HT1080 (cell line): ENCODE data around the gene UBP1. TPM values are rescaled to one million over a fixed set of nuclear protein-coding genes. Genes with fewer than 3 reads are reported as not detected.
"Not testable (repeated sequence)": the region's sequence is repeated elsewhere in the genome, so short reads cannot be mapped to it uniquely, and the experiment has no call there.

Experiments used
- DNase-seq: peaks from one replicate; pipeline ENCODE4 v3.0.0-alpha.2; 2015; ENCODE audit warnings: low read depth
- total RNA-seq: library from RNA; depleted of rRNA; stranded (reverse); fragments of >200 nt; shearing (Covaris generic); gene quantifications from 2 replicates; pipeline ENCODE4 v1.2.3, GENCODE V29; 2014

Gene UBP1
- total RNA-seq, 1 experiment from 2014 or later, result 60.9 TPM

DNA sequence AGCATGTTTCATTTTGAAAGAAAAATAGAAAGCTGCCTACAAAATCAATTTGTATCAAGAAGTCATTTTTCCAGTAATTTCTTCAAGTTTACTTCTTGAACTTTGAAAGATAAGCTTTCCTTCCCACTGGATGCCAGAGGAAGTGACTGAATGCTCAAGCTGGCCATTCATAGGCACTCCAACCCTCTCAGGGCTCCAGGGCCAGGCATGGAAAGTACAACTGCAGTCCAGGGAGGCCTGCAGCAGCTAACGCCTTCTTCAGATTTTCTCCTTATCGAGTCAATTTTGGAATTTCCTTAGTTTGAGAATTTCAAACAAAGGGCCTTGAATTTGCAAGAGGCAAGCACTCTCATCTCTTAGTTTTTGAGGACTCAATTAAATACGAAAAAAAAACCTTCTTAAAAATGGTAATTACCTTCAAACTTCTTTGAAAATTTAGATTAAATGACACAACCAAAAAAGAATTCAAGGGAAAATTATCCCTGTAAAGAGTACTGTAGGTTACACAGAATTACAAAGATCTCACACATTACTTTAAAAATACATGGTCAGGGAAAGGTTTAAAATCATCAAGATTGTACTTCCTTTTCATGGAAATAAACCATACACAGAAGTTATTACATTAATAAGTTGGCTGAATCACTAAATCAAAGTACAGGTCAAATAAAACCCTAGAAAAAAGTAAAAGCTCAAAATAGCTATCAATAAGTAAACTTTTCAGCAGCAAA, 2.5 kb downstream of the UBP1 start:
- DNase-seq, result peak; percentile 51

DNA sequence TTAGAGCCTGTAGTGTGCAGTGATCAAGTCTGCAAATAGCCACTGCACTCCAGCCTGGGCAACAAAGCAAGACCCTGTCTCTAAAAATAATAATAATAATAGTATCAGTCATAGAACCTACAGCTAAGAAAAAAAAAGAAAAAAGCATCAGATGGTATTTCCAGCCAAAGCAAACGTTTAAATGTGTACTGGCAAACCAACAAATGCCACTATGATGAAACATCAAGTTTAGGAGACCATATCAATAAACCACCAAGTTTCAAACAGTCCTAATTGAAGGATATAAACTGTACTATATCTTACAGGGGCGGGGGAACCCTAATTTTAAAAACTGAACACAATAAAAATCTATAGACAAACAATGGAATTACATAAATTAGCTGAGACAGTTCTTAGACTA, 6.4 kb downstream of the UBP1 start:
- no peak for DNase-seq

DNA sequence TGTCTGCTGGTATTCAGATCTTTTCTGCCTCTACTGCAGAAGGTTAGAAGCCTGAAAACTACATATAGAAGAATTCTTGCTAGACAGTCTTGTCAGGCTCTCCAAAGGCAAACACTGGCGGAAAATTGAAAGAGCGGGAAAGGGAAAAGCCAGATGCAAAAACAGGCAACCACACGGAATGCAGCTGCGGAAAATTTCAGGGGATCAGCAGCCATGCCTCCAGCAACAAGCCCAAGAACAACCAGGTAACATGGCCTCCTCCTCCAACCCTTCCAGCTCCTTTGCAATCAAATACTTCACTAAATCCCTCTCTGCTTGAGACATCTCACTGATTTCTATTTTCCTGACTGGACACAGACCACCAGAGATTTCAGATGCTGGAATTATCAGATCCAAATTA, 9.6 kb downstream of the UBP1 start:
- no peak for DNase-seq

DNA sequence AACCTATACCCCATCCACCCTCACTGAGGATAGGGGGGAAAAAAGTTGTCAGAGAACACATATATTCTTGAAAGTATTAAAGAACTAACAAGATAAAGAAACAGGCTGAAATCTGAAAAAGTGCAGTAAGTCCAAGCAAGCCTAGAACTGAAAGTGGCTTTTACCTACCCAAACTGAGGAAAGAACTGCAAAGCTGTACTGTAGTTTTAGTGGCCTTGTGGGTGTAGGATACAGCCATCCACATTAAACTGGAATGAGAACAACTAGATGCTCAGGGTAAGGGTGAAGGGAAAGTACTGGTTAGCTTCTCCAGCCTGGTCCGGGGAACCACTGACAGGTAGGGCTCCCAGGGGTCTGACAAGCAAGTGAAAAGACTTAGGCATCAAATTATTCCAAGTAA, 10.1 kb downstream of the UBP1 start:
- no peak for DNase-seq

DNA sequence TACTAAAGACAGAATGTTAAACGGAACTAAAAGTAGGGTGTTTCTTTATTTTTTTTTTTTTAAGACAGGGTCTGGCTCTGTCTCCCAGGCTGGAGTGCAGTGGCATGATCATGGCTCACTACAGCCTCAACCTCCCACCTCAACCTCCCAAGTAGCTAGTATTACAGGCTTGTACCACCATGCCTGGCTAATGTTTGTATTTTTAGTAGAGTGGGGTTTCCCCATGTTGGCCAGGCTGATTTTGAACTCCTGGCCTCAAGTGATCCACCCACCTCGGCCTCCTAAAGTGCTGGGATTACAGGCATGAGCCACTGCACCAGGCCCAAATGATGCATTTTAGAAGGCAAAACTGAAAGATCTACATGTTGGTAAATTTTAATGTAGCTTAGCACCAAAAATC, 10.9 kb downstream of the UBP1 start:
- DNase-seq, result not testable (repeated sequence)

DNA sequence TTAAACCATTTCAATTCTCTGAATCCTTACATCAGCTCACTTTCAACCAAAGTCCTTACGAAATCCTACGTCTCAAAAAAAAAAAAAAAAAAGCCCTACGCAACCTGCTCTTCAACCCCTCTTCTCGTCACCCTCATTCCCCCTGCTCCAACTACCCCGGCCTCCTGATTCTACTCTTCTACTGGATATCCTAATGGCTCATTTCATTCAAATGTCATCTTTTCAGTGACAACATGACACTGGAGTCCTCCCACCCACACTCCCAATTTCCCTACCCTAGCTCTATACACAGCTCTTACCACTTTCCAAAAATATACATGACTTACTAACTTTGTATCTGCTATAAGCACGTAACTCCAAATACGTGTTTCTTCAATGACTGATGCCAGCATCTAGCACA, 11.5 kb downstream of the UBP1 start:
- no peak for DNase-seq

DNA sequence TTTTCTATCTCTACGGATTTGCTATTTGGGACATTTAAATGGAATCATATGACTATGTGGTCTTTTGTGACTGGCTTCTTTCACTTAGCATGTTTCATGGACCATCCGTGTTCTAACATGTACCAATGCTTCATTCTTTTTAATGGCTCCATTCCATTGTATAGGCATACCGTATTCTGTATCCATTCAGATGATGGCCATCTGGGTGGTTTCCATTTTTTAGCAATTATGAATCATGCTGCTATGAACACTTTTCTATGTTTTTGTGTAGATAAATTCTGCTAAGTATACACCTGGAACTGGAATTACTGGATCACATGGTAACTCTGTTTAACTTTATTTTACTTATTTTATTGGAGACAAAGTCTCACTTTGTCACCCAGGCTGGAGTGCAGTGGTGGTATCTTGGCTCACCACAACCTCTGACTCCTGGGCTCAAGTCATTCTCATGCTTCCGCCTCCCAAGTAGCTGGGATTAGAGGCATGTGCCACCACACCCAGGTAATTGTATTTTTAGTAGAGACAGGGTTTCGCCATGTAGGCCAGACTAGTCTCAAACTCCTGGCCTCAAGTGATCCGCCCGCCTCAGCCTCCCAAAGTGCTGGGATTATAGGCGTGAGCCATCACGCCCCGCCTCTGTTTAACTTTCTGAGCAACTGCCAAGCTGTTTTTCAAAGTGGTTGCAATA, 13.4 kb downstream of the UBP1 start:
- no peak for DNase-seq

DNA sequence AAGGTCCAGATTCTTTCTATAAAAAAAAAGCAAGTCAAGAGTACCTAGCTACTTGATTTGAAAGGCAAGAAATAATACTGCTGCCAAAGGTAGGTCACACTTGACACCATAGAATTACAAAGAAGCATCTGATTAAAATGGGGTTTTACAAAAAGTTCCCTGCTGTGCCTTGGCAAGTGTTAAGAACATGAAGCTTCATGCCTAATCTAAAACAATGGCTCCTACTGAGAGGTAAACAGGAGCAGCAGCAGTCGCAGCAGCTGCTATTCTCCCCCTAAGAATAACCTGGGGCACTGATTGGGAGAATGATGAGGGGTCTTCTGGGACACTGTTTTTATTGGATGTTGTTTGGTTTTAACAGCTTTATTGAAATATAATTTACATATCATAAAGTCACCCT, 14.1 kb downstream of the UBP1 start:
- no peak for DNase-seq

DNA sequence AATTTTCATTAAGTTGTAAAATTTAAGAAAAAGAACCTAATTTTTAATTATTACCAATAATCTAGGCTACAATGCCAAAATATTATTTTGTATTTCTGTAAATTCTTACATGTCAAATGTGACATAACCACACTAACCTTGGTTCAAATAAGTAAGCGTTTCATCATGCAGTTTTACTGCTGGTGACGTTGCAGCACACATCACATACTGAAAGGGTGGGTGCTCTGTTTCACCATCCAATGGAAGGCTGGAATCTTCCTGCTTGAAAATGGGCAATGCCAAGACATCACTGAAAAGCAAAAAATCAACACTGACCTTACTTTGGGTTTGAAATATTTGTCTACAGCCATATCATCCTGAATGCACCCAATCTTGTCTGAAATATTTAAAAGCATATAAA, 14.8 kb downstream of the UBP1 start:
- DNase-seq, result no peak

DNA sequence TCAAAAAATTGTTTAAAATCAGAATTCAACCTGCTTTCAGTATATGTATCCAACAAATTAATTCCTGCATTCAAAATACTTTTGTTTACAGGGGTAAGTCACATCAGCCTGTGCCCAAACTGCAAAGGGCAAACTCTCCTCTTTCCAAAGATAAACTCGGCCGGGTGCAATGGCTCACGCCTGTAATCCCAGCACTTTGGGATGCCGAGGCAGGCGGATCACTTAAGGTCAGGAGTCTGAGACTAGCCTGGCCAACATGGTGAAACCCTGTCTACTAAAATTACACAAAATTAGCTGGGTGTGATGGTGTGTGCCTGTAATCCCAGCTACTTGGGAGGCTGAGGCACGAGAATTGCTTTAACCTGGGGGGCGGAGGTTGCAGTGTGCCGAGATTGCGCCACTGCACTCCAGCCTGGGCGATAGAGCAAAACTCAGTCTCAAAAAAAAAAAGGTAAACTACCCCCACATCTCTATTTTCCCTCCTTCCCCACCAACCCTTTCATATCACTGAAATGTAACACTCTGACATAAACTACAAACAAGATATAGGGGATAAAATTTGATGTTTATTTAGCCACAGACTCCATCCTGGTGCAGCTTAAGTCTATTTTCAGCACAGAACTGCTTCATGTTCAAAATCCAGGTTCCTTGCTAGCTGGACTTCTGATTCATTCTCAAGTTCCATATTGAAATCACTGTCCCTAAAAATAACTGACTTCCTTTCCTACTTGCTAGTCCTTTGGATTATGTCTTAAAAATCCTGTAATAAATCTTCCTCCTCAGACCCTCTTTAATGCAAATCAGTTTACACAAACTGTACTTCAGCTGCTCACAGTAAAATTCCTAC, 15.4 kb downstream of the UBP1 start:
- DNase-seq, result no peak

DNA sequence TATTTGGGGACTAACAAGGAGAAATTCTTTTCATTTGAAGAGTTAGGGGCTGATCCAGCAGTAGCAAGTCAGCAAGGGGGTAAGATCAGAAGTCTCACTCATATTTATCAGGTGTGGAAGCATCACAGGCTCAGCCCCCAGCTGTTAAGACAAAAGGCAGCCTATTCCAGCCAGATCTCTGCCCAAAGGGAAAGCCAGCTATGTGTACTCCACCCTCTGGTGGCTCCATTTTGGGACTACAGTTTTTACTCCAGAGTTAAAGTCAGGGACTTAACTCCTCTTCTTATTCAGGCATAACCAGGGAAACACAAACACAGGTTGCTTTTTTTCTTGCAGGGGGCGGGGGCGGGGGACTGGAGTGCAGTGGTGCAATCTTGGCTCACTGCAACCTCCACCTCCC, 19.2 kb downstream of the UBP1 start:
- no peak for DNase-seq

DNA sequence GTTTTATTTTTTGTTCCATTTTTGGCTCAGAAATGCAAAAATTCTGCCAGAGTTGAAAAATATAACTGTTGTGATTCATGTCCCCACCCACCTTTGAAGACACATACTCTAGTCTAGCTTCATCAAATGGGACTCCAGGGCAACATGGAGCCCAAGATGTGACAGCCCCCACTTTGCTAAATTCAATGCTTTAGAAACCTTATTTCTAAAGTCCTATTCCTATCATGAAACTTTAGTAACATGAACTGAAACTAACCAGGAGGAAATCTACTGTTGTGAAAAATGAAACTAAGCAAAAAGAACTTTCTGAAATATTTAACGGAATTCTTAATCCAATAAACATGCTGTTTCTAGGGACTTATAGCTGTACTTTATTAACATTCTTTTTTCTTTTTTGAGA, 20.3 kb downstream of the UBP1 start:
- DNase-seq, result no peak

DNA sequence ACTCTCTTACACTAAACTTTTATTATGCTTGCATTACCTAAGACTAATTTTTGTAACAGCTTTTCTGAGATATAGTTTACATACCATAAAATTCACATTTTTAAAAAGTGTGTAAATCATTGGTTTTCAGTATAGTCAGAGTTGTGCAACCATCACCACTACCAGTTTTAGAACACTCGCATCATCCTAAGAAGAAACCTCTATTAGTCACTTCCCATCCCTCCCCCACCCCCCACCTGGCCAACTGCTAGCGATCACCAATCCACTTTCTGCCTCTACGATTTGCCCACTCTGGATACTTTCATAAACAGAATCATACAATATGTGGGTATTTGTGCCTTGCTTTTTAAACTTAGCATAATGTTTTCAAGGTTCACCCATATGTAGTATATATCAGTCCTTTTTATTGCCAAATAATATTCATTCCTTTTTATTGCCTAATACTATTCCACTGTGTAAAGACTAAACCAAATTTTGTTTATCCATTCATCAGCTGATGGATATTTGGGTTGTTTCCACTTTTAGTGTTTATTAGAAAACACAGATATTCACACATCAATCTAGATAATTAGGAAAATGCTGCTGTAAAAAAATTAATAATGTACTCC, 23.0 kb downstream of the UBP1 start:
- DNase-seq, result peak; percentile 65

DNA sequence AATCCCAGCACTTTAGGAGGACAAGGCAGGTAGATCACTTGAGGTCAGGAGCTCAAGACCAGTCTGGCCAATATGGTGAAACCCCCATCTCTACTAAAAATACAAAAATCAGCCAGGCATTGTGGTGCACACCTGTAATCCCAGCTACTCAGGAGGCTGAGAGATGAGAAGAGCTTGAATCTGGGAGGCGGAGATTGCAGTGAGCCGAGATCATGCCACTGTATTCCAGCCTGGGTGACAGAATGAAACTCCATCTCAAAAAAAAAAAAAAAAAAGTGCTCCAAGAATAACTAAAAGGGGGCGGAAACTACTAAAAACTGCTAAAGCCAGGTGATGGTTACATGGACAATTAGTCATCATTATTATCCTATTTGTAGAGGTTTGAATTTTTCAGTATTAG, 29.4 kb downstream of the UBP1 start:
- DNase-seq, result not testable (repeated sequence)

DNA sequence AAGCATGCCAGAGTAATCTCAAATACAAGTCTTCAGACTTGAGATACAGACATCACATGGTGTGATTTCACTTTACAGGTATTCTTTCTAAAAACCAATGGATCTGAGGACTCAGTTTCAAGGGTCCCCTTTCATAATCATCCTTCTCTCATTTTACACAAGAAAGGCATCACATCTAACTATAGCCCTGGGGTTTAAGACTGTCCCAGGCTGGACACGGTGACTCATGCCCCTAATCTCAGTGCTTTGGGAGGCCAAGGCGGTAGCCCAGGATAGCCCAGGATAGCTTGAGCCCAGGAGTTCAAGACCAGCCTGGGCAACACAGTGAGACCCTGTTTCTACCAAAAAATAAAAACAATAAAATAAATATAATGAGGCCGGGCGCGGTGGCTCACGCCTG, 36.4 kb downstream of the UBP1 start:
- DNase-seq, result no peak

DNA sequence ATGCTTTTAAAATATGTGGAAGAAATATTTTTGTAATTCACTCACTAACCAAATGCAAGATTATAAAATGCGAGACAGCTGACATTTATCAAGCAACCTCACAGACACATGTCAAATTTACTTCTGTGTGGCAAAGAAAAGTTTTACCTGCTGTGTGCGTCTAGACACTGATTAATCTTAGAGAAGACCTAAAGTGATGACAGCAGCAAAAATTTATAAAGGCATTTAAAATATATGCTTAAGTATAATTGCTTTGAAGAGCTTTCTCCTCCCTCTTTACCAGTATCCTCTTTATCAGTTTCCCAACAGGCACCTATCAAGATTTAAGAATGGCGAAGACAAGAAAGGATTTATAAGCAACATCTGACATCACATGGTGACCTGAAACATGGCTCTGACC, 37.3 kb downstream of the UBP1 start:
- no peak for DNase-seq

DNA sequence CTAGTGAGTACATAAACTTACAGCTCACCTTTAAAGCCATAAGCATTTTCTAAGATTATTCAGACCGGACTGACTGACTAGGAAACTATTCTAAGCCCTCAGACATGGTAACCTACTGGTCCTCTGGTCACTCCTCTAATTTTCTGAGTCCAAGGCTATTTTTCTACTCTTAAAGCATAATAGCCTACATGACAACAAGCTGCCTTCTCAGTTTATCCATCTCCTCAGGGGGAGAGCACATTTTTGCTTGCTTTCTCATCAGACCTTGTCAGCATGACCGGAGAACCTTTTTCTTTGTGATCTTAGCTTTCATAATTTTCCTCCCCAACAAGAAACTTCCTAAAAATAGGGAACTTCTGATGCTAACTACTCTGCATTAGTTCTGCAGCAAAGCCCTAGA, 38.4 kb downstream of the UBP1 start:
- DNase-seq, result no peak

DNA sequence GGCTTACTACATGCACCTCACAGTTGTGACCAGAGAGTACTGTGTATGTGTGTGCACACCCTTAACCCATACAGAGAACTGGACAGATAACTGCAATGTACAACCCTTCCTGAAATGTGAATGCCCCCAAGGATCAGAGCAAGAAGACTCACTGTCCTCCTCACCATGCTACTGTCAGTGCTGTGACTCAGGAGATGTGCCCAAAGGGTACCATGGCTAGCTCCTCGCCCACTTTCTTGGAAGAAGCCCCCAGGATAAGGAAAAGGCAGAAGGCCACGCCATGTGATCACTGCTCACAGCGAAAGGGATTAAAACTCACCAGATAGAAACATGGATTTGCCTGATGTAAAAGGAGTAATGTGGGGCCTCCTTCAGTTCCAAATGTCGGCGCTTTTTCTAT, 41.8 kb downstream of the UBP1 start:
- DNase-seq, result no peak

DNA sequence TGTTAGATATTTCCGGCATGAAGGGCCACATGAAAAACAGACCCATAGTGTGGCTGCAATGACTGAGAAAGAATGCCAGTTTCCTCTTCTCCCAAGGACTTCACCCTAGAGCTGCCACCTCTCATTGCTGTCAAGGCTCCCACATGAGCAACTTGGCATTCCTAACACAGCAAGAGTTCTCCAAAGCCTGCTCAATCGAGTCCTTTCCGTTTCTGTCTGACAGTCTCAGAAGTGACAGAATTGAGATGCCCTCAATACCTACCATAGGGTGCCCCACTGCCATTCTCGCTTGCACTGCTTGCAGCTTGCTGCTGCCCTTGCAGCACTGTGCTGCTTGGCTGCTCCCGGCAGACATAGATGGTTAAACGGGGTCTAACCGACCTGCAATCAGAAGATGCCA, 44.3 kb downstream of the UBP1 start:
- DNase-seq, result no peak

DNA sequence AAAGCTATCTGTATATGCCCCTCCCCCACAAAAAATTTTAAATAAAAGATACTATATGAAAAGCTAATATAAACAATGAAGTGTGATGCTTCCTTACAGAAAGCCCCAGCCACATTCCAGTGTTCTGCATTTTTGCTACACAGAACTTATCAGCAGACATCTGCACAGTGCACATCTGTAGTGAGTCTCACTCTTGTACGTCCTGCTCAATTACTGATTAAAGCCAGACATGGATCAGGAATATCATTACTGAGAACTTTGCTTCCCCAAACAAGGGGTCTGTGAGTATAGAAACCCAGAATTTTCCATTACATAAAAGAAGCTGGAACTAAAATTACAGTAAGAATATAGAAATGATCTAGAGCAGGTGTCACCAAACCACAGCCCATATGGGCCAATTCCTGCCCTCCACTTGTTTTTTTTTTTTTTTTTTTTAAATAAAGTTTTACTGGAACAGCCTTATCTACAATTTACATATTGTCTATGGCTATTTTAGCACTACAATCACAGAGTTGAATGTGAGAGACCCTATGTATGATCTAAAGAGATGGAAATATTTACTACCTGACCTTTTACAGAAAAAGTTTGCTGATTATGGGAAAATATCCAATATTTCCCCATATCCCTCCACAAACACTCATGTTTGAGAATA, 45.7 kb downstream of the UBP1 start:
- DNase-seq, result no peak

DNA sequence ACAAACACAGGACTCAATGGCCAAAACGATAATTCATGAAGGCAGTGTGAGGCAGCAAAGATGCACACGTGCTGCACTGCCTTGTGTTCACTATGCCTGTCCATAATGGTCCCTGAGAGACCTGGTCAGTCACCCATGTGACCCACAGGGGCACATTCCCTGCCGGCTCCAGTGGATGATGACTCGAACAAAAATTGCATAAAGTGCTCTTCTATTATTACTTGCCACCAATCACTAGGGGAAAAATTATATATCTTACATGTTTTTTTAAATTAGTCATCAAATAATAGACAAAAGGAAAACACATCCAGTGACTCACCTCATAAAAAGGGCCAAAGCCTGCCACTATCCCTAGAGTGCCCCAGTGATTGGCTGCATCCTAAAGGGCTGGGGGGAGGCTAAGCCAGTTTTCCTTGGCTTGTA, 47.5 kb downstream of the UBP1 start:
- peak; percentile 94 for DNase-seq
